Smooth muscle cell of the brain vasculature (primary cell): Measurements from ENCODE around the gene USP47.

Source experiments
- DNase-seq: peaks from one replicate; pipeline ENCODE4 v3.0.0-alpha.2; 2012; ENCODE audit warnings: low read depth, low spot score

USP47 gene

DNA sequence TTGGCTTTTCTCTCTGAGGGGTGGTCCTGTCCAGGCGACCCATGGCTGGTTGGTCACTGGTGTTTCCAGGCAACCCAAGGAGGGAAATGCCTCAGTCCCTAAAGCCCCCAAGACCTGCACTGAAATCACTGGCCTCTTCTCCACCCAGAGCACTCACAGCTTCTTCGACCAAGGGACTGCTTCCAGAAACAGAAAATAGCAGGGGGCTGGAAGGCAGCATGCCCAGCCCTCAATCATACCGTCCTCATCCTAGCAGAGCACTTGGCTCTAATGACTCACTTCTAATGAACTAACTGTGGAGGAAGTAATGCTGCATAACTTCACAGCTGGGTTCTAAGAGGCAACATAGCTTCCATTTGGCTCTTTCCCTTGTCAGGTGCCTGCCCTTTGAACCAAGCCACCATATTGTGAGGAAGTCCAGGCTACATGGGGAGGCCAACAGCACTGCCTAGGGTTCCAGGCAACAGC, 139.1 kb downstream of the USP47 start:
- no peak for DNase-seq

DNA sequence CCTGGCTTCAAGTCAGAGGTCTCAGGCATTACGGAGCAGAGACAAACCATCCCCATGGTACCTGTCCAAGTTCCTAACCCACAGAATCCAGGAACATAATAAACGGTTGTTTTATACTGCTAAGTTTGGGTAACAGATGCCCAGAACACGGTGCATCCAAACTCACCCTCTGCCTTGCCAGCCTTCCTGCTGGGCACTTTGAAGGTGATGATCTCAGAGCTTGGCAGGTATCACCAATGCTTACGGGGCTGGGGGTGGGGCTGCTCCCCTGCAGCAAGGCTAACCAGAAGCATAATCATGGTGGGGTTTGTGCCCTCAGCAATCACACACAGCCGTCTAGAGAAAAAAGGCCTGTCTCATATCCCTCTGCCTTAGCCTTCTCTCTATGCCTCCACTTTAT, 139.6 kb downstream of the USP47 start:
- DNase-seq: no peak

- no peak for DNase-seq
Measured at GRCh38 chr11:11981840-11982239, 140.1 kb downstream of the USP47 start.

DNA sequence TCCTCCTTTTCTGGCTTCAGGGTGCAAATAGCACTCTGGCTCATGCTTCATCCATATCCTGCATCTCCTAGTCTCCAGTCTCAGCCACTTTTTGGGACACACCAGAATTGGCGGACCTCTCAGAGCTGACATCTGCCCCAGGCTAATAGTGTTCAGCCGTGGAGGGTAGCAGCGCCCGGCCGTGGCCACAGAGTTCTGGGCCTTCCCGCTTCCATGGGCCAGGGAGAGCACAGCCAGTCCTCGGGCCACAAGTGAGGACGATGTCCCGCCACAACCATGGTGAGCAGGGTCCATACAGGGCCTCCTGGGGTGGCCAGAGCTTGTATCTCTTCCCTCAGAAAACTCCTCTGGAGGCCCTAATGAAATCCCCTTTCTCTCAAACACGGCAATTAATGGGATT, 140.7 kb downstream of the USP47 start:
- DNase-seq: no peak

DNA sequence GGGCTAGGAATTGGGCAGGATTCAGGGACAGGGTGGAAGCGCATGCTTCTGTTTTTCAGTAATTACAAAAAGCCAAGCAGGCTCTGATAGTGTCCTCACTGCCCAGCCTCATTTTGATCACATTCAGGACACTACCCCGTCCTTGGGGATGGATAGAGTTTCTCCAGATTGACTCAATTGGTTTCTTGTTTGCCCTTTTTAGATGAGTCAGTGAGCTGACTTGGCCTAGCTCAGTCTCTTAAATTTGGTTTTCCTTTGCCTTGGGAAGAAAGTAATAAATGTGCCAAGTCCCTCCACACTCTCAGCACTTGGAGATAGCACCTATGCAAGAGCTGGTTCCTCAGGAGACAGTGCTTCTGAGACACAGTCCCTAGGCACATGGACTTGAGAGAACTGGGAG, 141.2 kb downstream of the USP47 start:
- DNase-seq: no peak

DNA sequence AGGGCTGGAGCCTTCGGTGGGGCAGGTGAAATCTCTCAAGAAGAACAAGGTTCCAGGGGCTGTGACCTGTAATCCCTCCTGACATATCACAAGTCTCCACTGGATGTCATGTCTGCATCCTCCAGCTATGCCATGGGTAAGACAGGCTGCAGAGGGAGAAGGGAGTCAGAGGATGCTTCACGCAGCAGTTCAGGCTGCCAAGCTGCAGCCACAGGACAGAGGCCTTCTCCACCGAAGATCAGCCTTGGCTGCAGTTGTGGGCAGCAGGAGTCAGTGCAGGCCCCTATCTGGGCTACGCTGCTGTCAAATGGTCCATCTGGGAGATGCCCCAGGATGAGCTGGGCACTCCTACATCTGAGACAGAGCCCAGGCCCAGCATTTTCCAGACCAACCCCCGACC, 141.7 kb downstream of the USP47 start:
- no peak for DNase-seq

DNA sequence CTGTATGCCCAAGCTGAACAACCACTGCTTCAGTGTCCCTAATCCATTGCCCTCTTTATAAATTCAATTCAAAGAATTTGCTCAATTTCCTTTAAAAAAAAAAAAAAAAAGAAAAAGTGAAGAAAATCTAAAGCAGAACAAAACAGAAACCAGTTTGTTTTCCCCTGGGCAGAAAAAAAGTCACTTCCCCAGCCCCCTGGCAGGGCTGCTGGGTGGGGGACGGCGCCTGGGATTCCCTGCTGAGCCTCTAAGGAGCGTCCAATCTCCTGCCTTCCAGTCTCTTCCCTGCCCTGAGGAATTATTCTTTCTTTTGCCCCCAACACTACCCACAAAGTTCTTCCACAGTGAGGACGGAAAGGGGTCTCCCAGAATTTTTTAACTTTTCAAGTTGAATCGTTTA, 142.8 kb downstream of the USP47 start:
- DNase-seq: no peak

DNA sequence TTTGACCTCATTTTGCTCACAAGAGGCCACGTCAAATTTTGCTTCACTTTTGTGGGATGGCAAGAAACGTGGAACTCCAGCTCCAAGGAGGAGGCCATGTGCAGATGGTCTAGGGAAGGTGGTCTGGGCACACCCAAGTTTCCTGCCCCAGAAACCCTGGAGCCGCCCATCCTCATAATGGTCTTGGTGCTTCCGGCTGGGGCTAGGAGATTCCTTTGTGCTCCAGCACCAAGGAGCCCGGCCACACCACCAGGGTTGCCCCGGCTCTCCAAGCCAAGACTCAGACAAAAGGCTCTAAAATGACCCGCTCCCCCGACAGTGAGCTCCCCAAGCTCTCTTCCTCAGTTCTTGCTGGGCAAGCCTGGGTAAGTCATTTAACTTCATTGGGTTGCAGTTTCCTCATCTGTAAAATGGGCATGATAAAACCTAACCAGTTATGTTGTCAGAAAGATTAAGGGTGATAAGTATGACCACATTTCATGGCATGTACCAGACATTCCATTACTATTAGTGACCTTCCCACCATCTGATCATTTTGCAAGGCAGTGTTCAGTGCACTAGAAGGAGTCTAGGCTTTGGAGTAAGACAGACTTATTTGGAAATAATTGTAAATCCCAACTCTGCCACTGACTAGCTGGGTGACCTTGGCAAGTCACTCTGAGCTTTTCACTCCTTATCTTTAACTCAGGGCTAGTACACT, 143.4 kb downstream of the USP47 start:
- no peak for DNase-seq

DNA sequence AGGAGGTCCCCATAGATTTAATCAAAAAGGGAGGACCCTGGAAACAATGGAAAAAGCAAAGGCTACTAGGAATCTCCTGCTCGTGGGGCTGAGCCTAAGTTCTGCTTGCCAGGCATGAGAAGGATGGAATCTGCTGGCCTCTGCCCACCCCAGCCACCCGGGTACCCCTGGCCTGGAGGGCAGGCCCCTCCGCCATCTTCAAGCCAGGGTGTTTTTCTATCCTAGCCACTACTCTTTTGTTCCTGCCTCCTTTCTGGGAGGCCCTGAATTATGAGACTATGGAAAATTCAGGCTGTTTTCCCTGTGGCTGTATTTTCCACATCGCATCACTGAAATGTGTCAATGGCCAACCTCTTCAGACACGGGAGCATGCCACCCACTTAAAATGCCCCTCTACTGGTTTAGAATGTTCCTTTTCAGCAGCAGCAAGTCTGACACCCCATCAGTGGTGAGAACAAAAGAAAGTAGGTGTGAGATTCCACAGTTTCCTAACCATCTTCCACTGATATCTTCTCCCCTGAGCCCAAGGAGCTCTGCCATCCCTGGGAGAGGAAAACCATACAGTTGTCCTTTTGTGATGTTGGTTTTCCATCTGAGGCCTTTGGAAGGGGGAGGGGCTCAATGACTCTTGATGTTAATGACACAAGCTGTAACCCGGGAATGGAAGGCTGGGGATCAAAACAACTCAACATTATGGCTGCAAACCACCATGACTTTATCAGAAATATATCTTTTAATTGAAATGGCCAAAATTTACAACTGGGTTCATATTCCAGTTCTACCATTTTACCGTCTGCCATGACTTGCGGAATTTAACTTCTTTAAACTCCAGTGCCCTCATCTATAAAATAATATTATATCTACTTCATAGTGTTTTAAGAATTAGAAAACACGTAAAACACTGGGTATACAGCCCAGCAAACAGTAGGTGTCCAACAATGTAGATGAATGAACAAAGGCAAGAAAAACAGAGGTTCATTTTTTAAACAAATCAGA, 144.5 kb downstream of the USP47 start:
- no peak for DNase-seq

- no peak for DNase-seq
Measured at GRCh38 chr11:11987503-11988022, 145.8 kb downstream of the USP47 start.

DNA sequence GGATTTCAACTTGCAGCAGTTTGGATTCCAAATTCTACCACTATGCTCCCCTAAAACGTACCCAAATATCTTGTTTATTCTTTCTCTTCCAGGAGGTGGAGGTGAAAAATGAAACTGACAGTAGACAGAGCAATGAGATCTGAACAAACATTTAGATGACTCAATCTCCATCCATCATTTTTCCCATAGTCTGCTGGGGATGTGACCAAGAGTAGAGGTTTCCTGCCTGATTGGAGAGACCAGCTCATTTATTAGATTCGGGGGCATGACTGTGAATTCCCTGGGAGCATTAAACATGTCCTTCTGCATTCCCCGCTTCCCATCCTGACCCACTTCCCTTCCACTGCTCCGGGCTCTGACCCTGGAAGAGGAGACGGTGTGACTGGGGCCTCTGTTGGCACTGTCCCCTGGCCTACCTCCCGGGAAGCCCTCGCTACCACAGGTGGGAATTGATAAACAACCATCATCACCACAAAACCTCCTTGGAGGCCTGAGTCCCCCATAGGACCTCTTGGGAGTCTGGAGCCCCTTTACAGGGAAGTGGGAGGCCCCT, 146.4 kb downstream of the USP47 start:
- no peak for DNase-seq

GRCh38 chr11:11988681-11989261, 147.0 kb downstream of the USP47 start:
- no peak for DNase-seq

DNA sequence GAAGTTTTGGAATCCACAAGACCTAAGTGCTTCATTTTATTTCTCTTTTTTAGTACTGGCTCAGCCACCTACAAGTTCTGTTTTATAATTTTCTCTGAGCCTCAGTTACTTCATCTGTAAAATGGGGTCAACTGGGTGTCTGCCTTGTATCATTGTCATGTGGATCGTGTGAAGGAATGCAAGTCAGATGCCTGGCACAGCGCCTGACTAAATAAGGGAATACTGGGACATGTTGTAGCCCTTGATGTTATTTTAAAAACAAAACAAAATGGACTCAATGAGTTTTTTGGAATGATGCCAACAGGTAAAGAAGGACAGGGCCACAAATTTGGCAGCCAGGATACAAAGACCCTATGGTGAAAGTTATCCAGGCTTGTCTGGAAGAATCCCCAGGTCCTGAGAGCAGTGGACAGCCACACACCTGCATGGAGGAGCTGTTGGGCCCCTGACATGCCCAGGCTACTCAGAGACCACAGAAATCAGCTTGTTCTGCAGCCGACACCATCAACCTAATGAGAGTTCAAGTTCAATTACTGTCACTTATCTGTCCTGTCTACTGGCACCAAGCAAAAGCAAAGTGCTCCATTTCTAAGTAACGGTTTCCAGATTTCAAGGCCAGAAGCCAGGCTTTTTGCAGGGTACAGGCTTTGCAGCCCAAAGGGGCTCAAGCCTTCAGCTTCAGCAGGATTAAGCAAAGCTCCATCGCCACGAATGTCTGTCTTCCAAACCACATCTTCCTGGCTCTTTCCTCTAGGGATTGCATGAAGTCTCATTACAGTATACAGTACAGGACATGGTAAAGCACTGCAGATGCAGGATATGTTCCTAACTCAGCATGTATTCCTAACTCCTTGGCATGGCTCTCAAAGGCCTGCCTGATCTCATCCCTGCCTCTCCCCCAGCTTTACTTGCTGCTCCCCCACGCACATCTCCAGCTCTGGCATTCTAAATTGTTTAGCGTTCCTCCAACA, 148.3 kb downstream of the USP47 start:
- DNase-seq: no peak

DNA sequence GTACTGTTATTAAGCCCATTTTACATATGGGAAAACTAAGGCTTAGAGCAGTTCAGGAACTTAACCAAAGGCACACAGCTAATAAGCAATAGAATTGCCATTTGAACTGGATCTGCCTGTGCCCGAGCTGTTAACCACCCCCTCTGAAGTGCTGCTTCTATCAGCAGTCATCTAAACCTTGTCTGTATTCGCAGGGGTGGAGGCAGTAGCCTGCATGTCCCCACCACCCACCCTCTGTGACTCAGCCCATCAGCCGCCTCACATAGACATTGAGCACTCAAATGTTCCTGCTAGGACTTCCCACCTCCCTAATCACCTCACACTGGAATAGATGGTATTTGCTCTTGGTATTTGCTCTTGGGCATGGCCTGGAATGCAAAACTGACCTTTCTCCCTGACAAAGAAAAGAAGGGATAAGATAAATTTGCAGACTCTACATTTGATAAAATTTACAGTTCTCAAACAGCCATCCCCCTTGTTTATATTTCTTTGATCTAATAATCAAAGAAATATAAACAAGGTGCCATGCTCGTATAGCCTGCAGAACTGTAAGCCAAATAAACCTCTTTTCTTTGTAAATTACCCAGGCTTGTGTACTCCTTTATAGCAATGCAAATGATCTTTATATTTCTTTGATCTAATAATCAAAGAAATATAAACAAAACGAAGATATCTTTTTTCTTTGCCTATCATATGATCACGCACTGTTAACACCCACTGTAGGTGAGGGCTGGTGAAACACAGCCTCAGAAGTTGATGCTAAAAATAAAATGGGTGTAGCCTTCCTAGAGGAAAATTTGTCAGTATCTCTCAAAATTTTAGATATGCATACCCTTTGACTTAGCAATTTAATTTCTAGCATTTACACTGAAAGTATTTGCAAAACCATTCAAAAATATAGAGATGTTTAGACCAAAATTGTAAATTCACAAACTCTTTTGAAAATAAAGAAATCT, 150.8 kb downstream of the USP47 start:
- no peak for DNase-seq

DNA sequence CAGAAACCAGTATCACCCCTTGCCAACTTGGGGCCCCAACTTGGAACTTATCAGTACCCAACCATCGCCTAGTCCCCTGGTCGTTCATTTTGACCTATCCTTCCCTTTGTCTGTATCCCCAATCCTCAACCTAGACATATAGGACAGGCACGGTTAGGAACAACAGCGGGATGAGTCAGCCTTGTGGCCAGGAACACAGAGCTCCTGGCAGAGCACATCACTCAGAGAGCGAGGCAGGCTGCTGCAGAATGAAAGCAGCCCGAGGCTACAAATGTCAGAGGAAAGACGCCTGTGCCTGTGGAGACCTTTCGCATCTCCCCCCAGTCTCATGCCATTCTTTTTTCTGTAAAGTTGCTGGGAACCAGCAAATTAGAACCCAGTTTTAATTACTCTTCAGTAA, 152.1 kb downstream of the USP47 start:
- no peak for DNase-seq

DNA sequence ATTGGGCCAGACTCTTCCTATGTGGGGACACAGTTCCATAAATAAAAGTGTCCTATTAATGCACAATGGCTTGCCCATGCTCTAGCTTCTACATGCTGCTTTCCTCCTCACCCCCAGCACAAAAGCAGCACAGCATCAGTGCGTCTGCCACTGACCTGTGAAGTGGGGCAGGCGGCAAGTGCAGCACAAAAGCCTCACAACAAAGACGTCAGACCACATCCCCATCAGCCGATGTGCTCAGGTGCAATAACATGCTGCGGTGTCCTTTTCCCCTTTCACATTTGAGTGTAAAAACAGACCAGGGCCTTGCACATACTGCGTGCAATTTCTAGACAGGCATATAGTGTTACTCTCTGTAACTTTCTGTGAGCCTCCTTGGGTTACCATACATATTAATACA, 153.8 kb downstream of the USP47 start:
- DNase-seq: no peak

DNA sequence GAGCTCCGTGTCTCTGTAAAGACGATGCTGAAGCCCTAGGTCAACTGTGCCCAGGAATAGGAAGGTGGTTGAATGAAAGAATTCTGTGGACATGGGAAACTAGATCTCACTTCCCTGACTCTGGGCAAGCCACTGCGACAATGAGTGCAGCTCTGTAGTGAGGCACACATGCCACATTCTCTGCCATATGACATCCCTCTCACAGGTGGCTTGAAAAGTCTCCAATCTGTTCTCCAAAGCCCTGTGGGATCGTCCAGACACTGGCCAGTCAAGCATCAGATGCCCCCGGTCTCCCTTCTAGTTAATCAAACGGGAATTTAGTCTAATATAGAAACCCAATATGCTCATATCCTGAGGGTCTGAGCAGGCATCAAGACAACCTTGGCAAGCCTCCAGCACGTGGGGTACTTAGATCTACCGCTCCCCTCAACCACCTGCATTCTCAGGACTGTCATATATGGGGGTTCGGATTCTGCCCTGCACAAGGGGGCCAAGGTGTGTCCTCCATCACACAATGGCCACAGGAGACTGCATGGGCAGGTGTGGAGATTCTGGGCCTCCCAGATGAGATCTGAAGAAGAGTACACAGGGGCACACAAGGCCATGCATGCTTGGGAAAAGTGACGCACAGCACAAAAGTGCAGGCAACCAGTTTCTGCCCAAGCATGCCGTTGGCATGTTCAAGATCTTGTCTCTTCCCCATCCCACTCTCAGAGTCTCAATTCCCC, 154.7 kb downstream of the USP47 start:
- DNase-seq: no peak

DNA sequence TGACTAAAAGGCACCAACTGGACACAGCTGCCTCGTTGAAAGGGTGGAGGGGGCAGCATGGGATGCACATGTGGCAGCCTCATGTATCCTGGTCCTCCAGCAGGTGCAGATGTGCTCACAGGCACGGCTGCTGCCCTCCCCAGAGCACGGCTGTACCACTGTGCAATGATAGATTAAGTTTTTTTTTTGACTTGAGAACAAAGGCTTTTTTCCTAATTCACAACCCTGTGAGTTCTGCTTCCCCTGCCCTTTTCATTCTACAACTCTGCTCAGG, 155.2 kb downstream of the USP47 start:
- DNase-seq: no peak
